Breast epithelium (tissue), 3 donors: ENCODE results near the gene HCFC1R1.

Experiments used
- CTCF ChIP-seq, 3 donors: fragments of 450-650 bp; IDR thresholded peaks; one replicate each; pipeline ENCODE4 v1.5.1; 2016 to 2017; ENCODE audit warnings: antibody characterized with exemption in 3 of 3, mild to moderate bottlenecking in 3 of 3, moderate library complexity in 3 of 3
- POLR2A ChIP-seq: fragments of 450-650 bp; IDR thresholded peaks from one replicate; pipeline ENCODE4 v1.6.1; 2016; ENCODE audit warnings: antibody characterized with exemption, mild to moderate bottlenecking, moderate library complexity

GRCh38 chr16:3038256-3038655 lies 14.5 kb upstream of the HCFC1R1 start:
- no peak for TF ChIP-seq CTCF (IDR thresholded peaks at IDR 0.05)
- no peak for TF ChIP-seq POLR2A
